Testis (tissue), 3 donors: ENCODE data around the gene GRIA2. TPM values are rescaled to one million over a fixed set of nuclear protein-coding genes. Genes with fewer than 3 reads are reported as not detected.

Experiments used
- DNase-seq: peaks from one replicate; pipeline ENCODE4 v3.0.0-alpha.2; 2019
- H3K27ac ChIP-seq, 2 donors: fragments of 200-600 bp; sonication (generic); one replicate each; pipeline ENCODE4 v1.5.1; 2019
- H3K27me3 ChIP-seq: fragments of 200-600 bp; sonication (generic); one replicate; pipeline ENCODE4 v1.5.1; 2019
- H3K36me3 ChIP-seq: fragments of 200-600 bp; sonication (generic); one replicate; pipeline ENCODE4 v1.5.1; 2017; ENCODE audit warnings: low read depth; ENCODE audit errors: missing control alignments
- H3K4me1 ChIP-seq: fragments of 200-600 bp; sonication (generic); one replicate; pipeline ENCODE4 v1.5.1; 2019
- H3K4me3 ChIP-seq, 2 donors: fragments of 200-600 bp; sonication (generic); one replicate each; pipeline ENCODE4 v1.5.1; 2017 to 2019
- H3K9me3 ChIP-seq: fragments of 200-600 bp; sonication (generic); one replicate; pipeline ENCODE4 v1.5.1; 2017
- CTCF ChIP-seq, 3 experiments: fragments of 450-650 bp in 2 of 3; fragments of 200-600 bp in 1 of 3; sonication (generic) in 1 of 3; IDR thresholded peaks; one replicate each; pipeline ENCODE4 v1.5.1; 2016 to 2019; ENCODE audit warnings: antibody characterized with exemption in 3 of 3, mild to moderate bottlenecking in 2 of 3, moderate library complexity in 1 of 3
- POLR2A ChIP-seq: fragments of 450-650 bp; IDR thresholded peaks from one replicate; pipeline ENCODE4 v1.6.1; 2017; ENCODE audit warnings: antibody characterized with exemption, mild to moderate bottlenecking, moderate library complexity
- WGBS, 2 donors: methylation state at CpG; one replicate each; pipeline ENCODE4 v1.1.5; 2018; 5-methylcytosine and 5-hydroxymethylcytosine counted together
- intact Hi-C: fragments of 100-400 bp; cut with DNase I; formaldehyde crosslinking; loops from one replicate; pipeline ENCODE4 v1.15.1; 2023; ENCODE audit warnings: low total_unique reads
- polyA plus RNA-seq: library from polyadenylated mRNA; stranded (reverse); fragments of 350-450 nt; fragmentation: Illumina TruSeq; extraction: RNeasy Lipid Tissue Mini Kit (QIAGEN cat#74804); gene quantifications from one replicate; pipeline ENCODE4 v1.2.3, GENCODE V29; 2014; ENCODE audit warnings: low read depth, low replicate concordance; ENCODE audit not compliant: insufficient read depth
- total RNA-seq, 2 donors: library from RNA; depleted of rRNA; stranded (reverse); fragments of >200 nt; gene quantifications; one replicate each; pipeline ENCODE4 v1.2.3, GENCODE V29; 2016

GRIA2 gene
- total and polyA plus RNA-seq, 3 donors from 2014 or later = 1.6 to 4.1 (median 2.1) TPM

DNA sequence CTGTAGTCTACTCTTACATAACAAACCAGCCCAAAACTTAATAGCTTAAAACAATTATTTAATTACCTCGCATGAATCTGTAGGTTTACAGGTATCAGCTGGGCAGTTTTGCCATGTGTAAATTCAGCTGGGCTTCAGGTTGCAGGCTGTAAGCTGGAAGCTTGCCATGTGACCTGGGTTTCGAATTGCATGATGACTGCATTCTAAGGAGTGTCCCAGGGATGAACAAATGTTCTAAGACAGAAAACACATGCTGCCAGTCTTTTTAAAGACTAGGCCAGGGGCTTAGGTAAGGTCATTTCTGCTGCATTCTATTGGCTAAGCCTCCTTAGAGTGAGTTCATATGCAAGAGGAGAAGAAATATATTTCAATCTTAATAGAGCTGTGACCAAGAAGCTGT lies 44.8 kb downstream of the GRIA2 start:
- Histone ChIP-seq H3K9me3 (no peaks in the 10 kb centered on the region), H3K4me1 (no peaks in the 10 kb centered on the region), H3K36me3 (no peaks in the 10 kb centered on the region), H3K27ac (no peak overlapping the region), H3K27me3 (no peaks in the 10 kb centered on the region), H3K4me3 (no peak overlapping the region)
- no peak for DNase-seq
- 55 to 63% methylated on average over 2 of the region's 2 CpGs for WGBS, 2 donors
- intact Hi-C loops = no loop called here
- no peak for TF ChIP-seq POLR2A
- TF ChIP-seq CTCF (IDR thresholded peaks at IDR 0.05) = no peak

DNA sequence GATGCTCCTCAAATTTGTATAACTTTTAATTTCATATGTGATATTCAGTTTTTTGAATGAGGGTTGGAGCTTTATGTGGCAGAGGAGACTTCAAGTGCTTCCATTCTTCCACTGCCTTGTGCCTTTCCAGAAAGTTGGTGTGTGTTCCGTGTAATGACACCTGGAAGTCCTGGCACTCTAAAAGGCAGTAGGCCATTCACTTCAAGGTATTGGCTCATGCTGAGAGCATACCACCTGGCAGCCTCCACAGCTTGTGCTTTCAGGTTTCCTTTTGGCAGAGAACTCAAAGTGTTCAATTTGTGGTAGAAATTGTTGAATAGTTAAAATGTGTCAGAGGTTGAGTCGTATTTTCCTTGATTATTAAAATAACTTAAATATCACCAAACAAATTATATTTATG lies 49.6 kb downstream of the GRIA2 start:
- H3K4me3 ChIP-seq = no peak overlapping the region
- H3K36me3 ChIP-seq = no peaks in the 10 kb centered on the region
- intact Hi-C loops = no loop called here
- no peak overlapping the region for H3K27ac ChIP-seq
- WGBS, 2 donors = 93 to 99% methylated on average over 2 of the region's 2 CpGs
- TF ChIP-seq POLR2A (no peak), CTCF (IDR thresholded peaks at IDR 0.05) (no peak)
- H3K27me3 ChIP-seq = no peaks in the 10 kb centered on the region
- no peaks in the 10 kb centered on the region for H3K9me3 ChIP-seq
- DNase-seq = no peak
- H3K4me1 ChIP-seq = no peaks in the 10 kb centered on the region

DNA sequence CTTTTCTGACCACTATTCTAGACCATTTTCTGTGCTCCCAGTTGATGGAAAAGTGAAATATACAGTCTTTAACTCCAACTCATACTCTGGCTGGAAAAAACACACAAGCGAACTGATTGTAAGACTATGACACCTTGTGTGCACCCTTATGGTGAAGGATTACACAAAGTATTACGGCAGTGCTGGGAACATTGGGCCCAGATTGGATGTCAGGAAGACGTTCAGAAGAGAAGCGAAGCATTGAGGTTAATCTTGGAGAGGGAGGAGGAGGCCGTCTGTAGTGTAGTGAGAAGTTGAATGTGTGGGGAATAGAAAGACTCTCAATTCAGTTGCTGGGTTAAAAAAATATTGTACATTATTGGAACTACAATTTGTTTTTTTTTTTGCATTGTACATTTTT lies 50.0 kb downstream of the GRIA2 start:
- no peak for DNase-seq
- H3K4me1 ChIP-seq = no peaks in the 10 kb centered on the region
- H3K27ac ChIP-seq = no peak overlapping the region
- no peaks in the 10 kb centered on the region for H3K9me3 ChIP-seq
- H3K4me3 ChIP-seq = no peak overlapping the region
- no peaks in the 10 kb centered on the region for H3K36me3 ChIP-seq
- no peaks in the 10 kb centered on the region for H3K27me3 ChIP-seq
- no peak for TF ChIP-seq CTCF (IDR thresholded peaks at IDR 0.05)
- TF ChIP-seq POLR2A = no peak
- intact Hi-C loops = no loop called here
- WGBS, 2 donors = 84 to 88% methylated on average over 5 of the region's 5 CpGs

GRCh38 chr4:157271166-157271869 lies 50.8 kb downstream of the GRIA2 start:
- 37 to 50% methylated on average over 1 of the region's 1 CpG for WGBS, 2 donors
- H3K9me3 ChIP-seq = no peaks in the 10 kb centered on the region
- no peaks in the 10 kb centered on the region for H3K27me3 ChIP-seq
- H3K4me3 ChIP-seq = no peak overlapping the region
- no peaks in the 10 kb centered on the region for H3K36me3 ChIP-seq
- TF ChIP-seq CTCF (IDR thresholded peaks at IDR 0.05) (no peak), POLR2A (no peak)
- no peaks in the 10 kb centered on the region for H3K4me1 ChIP-seq
- DNase-seq = no peak
- intact Hi-C loops = no loop called here
- no peak overlapping the region for H3K27ac ChIP-seq

GRCh38 chr4:157280673-157281072 lies 60.1 kb downstream of the GRIA2 start:
- H3K4me3 ChIP-seq = no peak overlapping the region
- no peak for DNase-seq
- no peaks in the 10 kb centered on the region for H3K27me3 ChIP-seq
- TF ChIP-seq CTCF (IDR thresholded peaks at IDR 0.05) = no peak
- TF ChIP-seq POLR2A = no peak
- H3K27ac ChIP-seq = no peak overlapping the region
- H3K4me1 ChIP-seq = no peaks in the 10 kb centered on the region
- intact Hi-C loops = no loop called here
- H3K9me3 ChIP-seq = no peaks in the 10 kb centered on the region
- WGBS, 2 donors = 79 to 87% methylated on average over 1 of the region's 1 CpG
- no peaks in the 10 kb centered on the region for H3K36me3 ChIP-seq
